Measurements from ENCODE around the gene CNKSR2.
A peak's percentile ranks its signal among the peaks of the same experiment; 100 is the strongest.
"Not testable (repeated sequence)": the region's sequence is repeated elsewhere in the genome, so short reads cannot be mapped to it uniquely, and the experiment has no call there.

CNKSR2 gene

DNA sequence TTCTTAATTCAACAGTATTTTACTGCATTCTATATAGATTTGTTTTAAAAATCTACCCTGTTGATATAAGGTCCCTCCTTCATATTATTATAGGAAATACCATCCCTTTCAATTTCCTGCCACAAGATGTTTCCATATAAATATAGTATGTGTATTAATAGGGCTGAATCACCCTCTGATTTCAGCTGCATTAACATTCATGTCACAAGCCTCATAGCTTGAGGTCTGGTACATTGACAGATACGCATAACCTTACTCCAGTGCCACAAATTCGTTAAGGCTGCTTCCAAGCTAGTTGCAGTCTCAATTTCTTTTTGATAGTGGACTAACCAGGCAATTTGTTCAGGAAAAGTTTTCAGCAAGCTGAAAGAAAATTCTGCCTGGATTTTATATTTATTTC, 155.6 kb downstream of the CNKSR2 start:
- peak overlapping the region; percentile 75; the same call in 1 of the 2 replicates for H3K27ac ChIP-seq
- TF ChIP-seq, protein P1, sequence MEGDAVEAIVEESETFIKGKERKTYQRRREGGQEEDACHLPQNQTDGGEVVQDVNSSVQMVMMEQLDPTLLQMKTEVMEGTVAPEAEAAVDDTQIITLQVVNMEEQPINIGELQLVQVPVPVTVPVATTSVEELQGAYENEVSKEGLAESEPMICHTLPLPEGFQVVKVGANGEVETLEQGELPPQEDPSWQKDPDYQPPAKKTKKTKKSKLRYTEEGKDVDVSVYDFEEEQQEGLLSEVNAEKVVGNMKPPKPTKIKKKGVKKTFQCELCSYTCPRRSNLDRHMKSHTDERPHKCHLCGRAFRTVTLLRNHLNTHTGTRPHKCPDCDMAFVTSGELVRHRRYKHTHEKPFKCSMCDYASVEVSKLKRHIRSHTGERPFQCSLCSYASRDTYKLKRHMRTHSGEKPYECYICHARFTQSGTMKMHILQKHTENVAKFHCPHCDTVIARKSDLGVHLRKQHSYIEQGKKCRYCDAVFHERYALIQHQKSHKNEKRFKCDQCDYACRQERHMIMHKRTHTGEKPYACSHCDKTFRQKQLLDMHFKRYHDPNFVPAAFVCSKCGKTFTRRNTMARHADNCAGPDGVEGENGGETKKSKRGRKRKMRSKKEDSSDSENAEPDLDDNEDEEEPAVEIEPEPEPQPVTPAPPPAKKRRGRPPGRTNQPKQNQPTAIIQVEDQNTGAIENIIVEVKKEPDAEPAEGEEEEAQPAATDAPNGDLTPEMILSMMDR (conservative IDR thresholded peaks at IDR 0.05), result no peak

DNA sequence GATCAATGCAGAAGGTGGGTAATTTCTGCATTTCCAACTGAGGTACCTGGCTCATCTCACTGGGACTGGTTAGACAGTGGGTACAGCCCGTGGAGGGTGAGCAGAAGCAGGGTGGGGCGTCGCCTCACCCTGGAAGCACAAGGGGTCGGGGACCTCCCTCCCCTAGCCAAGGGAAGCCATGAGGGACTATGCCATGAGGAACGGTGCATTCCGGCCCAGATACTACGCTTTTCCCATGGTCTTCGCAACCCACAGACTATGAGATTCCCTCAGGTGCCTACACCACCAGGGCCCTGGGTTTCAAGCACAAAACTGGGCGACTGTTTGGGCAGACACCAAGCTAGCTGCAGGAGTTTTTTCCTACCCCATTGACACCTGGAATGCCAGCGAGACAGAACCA, 170.4 kb downstream of the CNKSR2 start:
- H3K27ac ChIP-seq, result not testable (repeated sequence)

DNA sequence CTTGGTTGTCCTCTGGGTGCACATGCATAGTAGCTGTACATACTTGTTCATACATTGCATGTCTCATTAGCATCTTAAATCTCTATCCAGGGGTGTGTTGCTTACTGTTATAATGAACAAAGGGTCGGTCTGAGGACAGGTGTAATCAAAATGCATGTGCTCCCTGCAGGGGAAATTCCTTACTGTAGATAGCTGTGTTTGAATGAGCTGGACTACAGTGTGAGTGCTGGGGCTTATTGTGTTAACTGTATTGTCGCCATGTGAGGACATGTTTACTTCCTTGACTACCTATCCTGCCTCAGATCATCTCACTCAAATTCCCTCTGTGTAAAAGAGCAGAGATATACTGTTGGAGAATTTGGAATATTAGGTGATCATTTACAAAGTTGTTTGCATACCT, 185.2 kb downstream of the CNKSR2 start:
- TF ChIP-seq, protein P1 (conservative IDR thresholded peaks at IDR 0.05), result no peak
- peak overlapping the region; percentile 33 for H3K27ac ChIP-seq

DNA sequence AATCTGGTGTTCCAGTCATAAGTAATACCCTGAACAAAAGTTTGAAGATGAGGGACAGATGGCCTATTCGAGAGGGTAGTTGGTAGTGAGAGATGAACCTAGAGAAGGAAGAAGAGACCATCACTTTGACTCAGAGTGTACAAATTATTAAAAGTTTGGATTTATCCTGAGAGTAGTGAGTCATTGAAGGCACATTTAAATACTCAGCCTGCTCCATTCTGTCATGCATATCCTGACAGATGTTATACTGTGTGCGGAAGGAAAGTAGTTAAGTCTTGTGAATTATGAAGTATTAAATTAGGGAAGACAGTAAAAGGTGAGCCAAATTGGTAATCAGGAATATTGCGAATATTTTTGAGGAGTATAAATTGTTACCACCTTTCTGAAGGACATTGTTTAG, 190.8 kb downstream of the CNKSR2 start:
- no peak overlapping the region for H3K27ac ChIP-seq
- TF ChIP-seq, protein P1 (conservative IDR thresholded peaks at IDR 0.05), result no peak

DNA sequence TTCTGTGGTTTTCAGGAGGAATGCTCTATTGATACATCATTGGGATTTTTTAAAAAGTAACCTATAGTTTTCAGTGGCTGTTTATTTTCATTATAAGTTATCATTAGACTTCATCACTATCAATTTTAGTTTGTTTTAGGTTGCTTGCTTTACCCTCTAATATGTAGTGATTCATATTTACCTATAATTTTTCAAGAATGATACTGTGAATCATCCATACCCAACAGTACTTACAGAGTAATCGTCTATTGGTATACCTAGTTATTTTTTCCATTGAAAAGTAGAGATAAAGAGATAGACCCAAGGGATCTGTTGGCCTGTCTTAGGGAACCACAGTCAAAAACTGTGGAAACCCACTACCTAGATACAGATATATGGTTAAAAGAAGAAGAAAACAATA, 200.6 kb downstream of the CNKSR2 start:
- H3K27ac ChIP-seq, result no peak overlapping the region
- TF ChIP-seq, protein P1 (conservative IDR thresholded peaks at IDR 0.05), result no peak

DNA sequence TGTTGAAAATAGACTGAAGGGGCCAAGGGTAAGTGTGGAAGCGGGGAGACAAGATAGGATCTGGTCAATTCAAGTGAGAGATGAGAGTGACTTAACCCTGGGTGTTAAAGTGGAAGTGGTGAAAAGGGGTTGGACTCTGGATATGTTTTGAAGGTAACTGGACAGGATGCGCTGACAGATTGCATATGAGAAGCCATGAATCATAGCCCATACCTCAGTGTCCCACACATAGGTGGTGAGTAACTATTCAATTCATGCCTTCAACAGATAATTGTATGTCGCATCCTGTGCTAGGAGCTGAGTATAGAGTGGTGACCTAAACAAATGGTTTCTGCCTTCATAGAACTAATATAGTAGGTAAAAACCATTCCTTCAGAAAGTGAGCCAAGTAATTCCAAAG, 207.3 kb downstream of the CNKSR2 start:
- TF ChIP-seq, protein P1 (conservative IDR thresholded peaks at IDR 0.05), result no peak

DNA sequence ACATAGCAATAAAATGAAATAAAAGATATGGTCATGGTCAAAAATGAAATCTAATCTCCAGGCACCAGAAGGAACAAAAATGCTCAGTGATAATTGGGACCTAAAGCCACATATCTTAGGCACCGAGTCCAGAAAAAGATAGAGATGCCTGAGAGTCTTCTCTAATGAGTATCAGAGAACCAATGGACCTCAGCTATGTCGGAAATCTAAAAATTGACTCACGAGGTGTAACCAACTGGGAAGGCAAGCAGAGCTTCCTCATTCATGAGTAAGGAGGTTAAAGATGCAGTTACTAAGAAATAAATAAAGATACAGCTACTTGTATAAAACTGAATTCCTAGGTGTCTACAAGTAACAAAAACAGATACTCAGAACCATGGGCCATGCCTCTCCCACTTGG, 211.8 kb downstream of the CNKSR2 start:
- TF ChIP-seq, protein P1 (conservative IDR thresholded peaks at IDR 0.05), result no peak

More for the DNA sequence above, 207.3 kb downstream of the CNKSR2 start:
- no peak overlapping the region for H3K27ac ChIP-seq

DNA sequence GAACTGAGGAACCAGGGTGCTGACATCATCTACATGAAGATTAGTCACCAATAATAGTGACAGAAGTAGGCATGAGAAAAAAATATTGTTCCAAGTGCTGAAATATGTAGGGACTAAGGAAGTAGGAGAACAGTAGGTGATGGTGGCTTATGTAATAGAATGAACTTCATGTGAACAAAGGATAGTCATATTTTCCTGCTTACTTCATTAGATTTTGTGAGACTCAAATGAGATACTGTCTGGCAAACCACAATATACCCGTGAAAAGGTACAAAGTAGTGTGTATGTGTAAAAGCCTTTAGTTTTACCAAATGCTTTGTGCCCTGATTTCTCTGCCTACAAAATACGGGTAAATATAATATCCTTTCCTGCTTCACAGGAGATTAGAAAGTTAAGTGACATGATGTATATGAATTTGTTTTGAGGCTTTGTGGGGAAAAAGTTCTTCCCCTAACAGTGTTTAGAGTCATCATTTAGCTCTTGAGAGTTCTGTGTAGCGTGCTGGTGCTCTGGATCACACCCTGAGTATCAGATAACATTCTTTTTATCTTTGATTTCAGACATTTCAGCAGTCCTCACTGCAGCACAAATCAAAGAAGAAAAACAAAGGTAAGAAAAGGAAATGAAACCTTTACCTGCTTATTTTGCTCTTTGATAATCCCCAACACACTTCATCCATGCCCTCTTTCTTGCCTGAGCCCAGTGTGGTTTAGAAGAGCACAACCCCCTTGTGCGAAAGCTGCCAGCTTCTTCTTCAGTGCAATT, 216.0 kb downstream of the CNKSR2 start:
- TF ChIP-seq, protein P1 (conservative IDR thresholded peaks at IDR 0.05), result no peak
- no peak overlapping the region for H3K27ac ChIP-seq

More for the DNA sequence above, 211.8 kb downstream of the CNKSR2 start:
- H3K27ac ChIP-seq, result no peak overlapping the region
